Astrocyte (in vitro differentiated cells and primary cell): Measurements from ENCODE around the gene PPP1R12C. TPM values are rescaled to one million over a fixed set of nuclear protein-coding genes. Genes with fewer than 3 reads are reported as not detected.

ENCODE experiments used
- DNase-seq: peaks from one replicate; pipeline ENCODE4 v3.0.0-alpha.2; 2010; ENCODE audit warnings: low read depth
- FAIRE-seq: peaks from 2 replicates; lab custom pipeline; 2011; peaks lifted over from hg19 to GRCh38; lab: Jason Lieb, UNC
- H2AFZ ChIP-seq: 2 replicates; pipeline ENCODE4 v1.6.0; 2012; ENCODE audit warnings: low read depth, low read length, inconsistent platforms
- H3K27ac ChIP-seq: 2 replicates; pipeline ENCODE4 v1.5.1; 2011; ENCODE audit warnings: low read depth, low read length, inconsistent platforms
- H3K27me3 ChIP-seq: 2 replicates; pipeline ENCODE4 v1.6.0; 2011; ENCODE audit warnings: low read length, inconsistent platforms; ENCODE audit not compliant: insufficient read depth
- H3K36me3 ChIP-seq: 2 replicates; pipeline ENCODE4 v1.5.1; 2011; ENCODE audit warnings: low read length, inconsistent platforms; ENCODE audit not compliant: insufficient read depth
- H3K4me1 ChIP-seq: 2 replicates; pipeline ENCODE4 v1.5.1; 2011; ENCODE audit warnings: low read length, inconsistent platforms; ENCODE audit not compliant: insufficient read depth
- H3K4me2 ChIP-seq: 2 replicates; pipeline ENCODE4 v1.6.0; 2012; ENCODE audit warnings: low read length, inconsistent platforms
- H3K4me3 ChIP-seq: 2 replicates; pipeline ENCODE4 v1.5.1; 2011; ENCODE audit warnings: low read depth, mild to moderate bottlenecking, low read length, inconsistent platforms; ENCODE audit not compliant: insufficient read depth
- H3K79me2 ChIP-seq: 2 replicates; pipeline ENCODE4 v1.6.0; 2012; ENCODE audit warnings: mild to moderate bottlenecking, low read length, inconsistent platforms; ENCODE audit not compliant: insufficient read depth
- H3K9ac ChIP-seq: 2 replicates; pipeline ENCODE4 v1.6.0; 2012; ENCODE audit warnings: mild to moderate bottlenecking, low read length, inconsistent platforms
- H3K9me3 ChIP-seq: 2 replicates; pipeline ENCODE4 v1.5.1; 2012; ENCODE audit warnings: low read depth, mild to moderate bottlenecking, low read length, inconsistent platforms; ENCODE audit not compliant: insufficient read depth
- H4K20me1 ChIP-seq: 2 replicates; pipeline ENCODE4 v1.6.0; 2012; ENCODE audit warnings: low read length, inconsistent platforms; ENCODE audit not compliant: insufficient read depth
- H3K27ac Mint-ChIP-seq: one replicate; pipeline ENCODE4 v1.8.0; 2021; ENCODE audit warnings: mild to moderate bottlenecking, mixed read lengths; ENCODE audit not compliant: unreplicated experiment
- H3K27me3 Mint-ChIP-seq: one replicate; pipeline ENCODE4 v1.8.0; 2021; ENCODE audit warnings: low read depth, mixed read lengths; ENCODE audit not compliant: unreplicated experiment
- H3K36me3 Mint-ChIP-seq: one replicate; pipeline ENCODE4 v1.8.0; 2021; ENCODE audit warnings: low read depth, mixed read lengths; ENCODE audit not compliant: unreplicated experiment
- H3K4me1 Mint-ChIP-seq: one replicate; pipeline ENCODE4 v1.8.0; 2021; ENCODE audit warnings: low read depth, mixed read lengths; ENCODE audit not compliant: unreplicated experiment
- H3K4me3 Mint-ChIP-seq: one replicate; pipeline ENCODE4 v1.8.0; 2021; ENCODE audit warnings: mild to moderate bottlenecking, moderate library complexity, mixed read lengths; ENCODE audit not compliant: unreplicated experiment
- H3K9me3 Mint-ChIP-seq: one replicate; pipeline ENCODE4 v1.8.0; 2021; ENCODE audit warnings: mild to moderate bottlenecking, mixed read lengths; ENCODE audit not compliant: unreplicated experiment
- EZH2 ChIP-seq: IDR thresholded peaks from 2 replicates; pipeline ENCODE4 v1.6.1; 2012; ENCODE audit warnings: mild to moderate bottlenecking, low read length, inconsistent platforms; ENCODE audit not compliant: insufficient read depth
- total RNA-seq: library from RNA; stranded (reverse); gene quantifications from 2 replicates; pipeline ENCODE4 v1.2.1, GENCODE V29; 2021
- TF ChIP-seq, protein P1 (sequence below): IDR thresholded peaks from 2 replicates; pipeline ENCODE4 v1.5.1; 2011; ENCODE audit warnings: low read depth, mild to moderate bottlenecking, inconsistent platforms, low read length, moderate library complexity; ENCODE audit not compliant: insufficient read depth

Gene PPP1R12C
- total RNA-seq, 1 donor from 2014 or later: 86.2 TPM

DNA sequence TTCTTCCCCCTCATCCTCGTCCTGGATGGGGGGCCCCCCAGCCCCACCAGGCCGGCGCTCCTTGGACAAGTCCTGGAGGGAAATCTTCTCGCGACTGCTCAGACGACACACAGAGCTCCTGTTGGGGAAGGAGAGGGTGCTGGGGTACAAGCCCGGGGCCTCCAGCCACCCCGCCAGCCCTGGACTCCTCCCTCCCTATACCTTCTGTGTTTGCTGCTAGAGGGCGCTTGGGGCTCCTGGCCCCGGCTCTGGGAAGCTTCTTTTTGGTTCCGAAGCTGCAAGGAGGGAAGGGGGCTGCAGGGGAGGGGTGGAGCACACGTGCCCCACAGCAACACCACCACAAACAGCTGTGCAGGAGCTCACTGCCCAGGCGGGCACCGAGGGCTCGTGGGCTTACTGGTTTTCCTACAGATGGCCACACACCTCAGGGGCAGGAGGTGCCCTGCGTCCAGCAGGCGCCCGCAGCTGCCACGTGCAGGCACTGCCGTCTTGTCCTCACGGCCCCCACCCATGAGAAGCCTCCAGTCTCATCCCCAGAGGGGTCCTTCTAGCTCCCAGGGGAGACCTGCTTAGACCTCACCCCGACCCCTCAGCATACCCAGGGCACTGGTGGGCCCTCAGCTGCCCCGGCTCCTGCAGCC lies 21.3 kb downstream of the PPP1R12C start:
- Histone ChIP-seq H3K79me2 (peaks cover 8% of the 10 kb centered on the region), H3K4me2 (no peak overlapping the region), H3K9ac (no peak overlapping the region), H3K27ac (no peak overlapping the region), H3K27me3 (no peaks in the 10 kb centered on the region), H3K4me3 (no peak overlapping the region), H2AFZ (no peak overlapping the region), H3K4me1 (no peaks in the 10 kb centered on the region), H4K20me1 (peaks cover 32% of the 10 kb centered on the region), H3K9me3 (no peaks in the 10 kb centered on the region), H3K36me3 (no peaks in the 10 kb centered on the region)
- H3K4me1 Mint-ChIP-seq: no peaks in the 10 kb centered on the region
- FAIRE-seq (no peak), DNase-seq (no peak)
- TF ChIP-seq EZH2: no peak
- TF ChIP-seq, protein P1, sequence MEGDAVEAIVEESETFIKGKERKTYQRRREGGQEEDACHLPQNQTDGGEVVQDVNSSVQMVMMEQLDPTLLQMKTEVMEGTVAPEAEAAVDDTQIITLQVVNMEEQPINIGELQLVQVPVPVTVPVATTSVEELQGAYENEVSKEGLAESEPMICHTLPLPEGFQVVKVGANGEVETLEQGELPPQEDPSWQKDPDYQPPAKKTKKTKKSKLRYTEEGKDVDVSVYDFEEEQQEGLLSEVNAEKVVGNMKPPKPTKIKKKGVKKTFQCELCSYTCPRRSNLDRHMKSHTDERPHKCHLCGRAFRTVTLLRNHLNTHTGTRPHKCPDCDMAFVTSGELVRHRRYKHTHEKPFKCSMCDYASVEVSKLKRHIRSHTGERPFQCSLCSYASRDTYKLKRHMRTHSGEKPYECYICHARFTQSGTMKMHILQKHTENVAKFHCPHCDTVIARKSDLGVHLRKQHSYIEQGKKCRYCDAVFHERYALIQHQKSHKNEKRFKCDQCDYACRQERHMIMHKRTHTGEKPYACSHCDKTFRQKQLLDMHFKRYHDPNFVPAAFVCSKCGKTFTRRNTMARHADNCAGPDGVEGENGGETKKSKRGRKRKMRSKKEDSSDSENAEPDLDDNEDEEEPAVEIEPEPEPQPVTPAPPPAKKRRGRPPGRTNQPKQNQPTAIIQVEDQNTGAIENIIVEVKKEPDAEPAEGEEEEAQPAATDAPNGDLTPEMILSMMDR: no peak
- no peaks in the 10 kb centered on the region for H3K9me3 Mint-ChIP-seq
- peaks cover 11% of the 10 kb centered on the region for H3K36me3 Mint-ChIP-seq
- no peak overlapping the region for H3K4me3 Mint-ChIP-seq
- H3K27me3 Mint-ChIP-seq: no peaks in the 10 kb centered on the region
- H3K27ac Mint-ChIP-seq: no peak overlapping the region

DNA sequence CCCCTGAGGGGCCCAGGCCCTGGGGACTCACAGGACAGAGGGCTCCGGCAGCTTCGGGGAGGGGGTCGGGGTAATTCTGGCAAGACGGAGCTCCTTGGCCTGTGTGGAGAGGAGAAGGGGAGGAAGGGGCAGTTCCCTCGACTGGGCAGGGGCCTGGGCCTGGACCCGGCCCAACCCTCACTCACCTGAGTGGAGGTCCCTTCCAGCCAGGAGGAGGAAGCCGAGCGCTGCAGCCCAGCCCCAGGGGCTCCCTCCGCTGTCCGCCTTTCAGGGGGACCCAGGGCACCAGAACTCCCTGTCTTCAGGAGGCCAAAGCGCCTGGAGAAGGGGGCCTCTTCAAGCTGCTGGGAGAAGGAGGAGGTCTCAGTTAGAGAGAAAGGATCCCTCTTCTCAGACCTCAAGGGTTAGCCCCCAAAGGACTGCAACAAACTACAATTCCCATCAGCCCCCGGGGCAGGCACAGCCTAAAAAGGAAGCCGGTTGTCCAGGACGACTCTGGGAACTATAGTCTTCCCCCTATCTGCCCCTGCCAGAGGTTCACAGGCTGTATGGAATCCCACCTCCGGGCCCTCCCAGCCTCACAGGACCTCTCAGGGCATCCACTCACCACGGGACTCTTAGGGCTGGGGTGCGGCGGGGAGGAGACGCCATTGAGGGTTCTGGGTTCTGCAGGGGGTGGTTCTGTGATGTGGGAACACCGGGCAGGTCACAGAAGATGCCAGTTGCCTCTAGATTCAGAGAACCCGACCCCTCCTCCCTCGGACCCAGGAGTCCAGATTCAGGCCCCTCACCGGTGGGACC lies 22.0 kb downstream of the PPP1R12C start:
- no peak overlapping the region for H3K4me3 Mint-ChIP-seq
- Histone ChIP-seq H3K9me3 (no peaks in the 10 kb centered on the region), H3K9ac (no peak overlapping the region), H3K4me3 (no peak overlapping the region), H3K4me2 (no peak overlapping the region), H3K36me3 (no peaks in the 10 kb centered on the region), H4K20me1 (peaks cover 30% of the 10 kb centered on the region), H3K79me2 (peaks cover 8% of the 10 kb centered on the region), H3K4me1 (no peaks in the 10 kb centered on the region), H3K27me3 (no peaks in the 10 kb centered on the region), H2AFZ (no peak overlapping the region), H3K27ac (no peak overlapping the region)
- H3K36me3 Mint-ChIP-seq: peaks cover 11% of the 10 kb centered on the region
- H3K4me1 Mint-ChIP-seq: no peaks in the 10 kb centered on the region
- no peak overlapping the region for H3K27ac Mint-ChIP-seq
- H3K9me3 Mint-ChIP-seq: no peaks in the 10 kb centered on the region
- DNase-seq (no peak), FAIRE-seq (no peak)
- H3K27me3 Mint-ChIP-seq: no peaks in the 10 kb centered on the region
- TF ChIP-seq EZH2: no peak
- TF ChIP-seq, protein P1: no peak
